Dendritic cell treated with granulocyte-macrophage colony-stimulating factor and Interleukin-4, amounts not matched to agents 40 ng/mL and 50 ng/mL, for 4 days (primary cell): ENCODE measurements around the gene SH3PXD2A.
"Not testable (repeated sequence)": the region's sequence is repeated elsewhere in the genome, so short reads cannot be mapped to it uniquely, and the experiment has no call there.

Experiments used
- H3K27ac Mint-ChIP-seq: one replicate; pipeline ENCODE4 v1.8.0; 2022; ENCODE audit warnings: mild to moderate bottlenecking, mixed read lengths
- H3K27me3 Mint-ChIP-seq: one replicate; pipeline ENCODE4 v1.8.0; 2022; ENCODE audit warnings: mild to moderate bottlenecking, mixed read lengths
- H3K36me3 Mint-ChIP-seq: one replicate; pipeline ENCODE4 v1.8.0; 2022; ENCODE audit warnings: low read depth, mixed read lengths
- H3K4me1 Mint-ChIP-seq: one replicate; pipeline ENCODE4 v1.8.0; 2022; ENCODE audit warnings: low read depth, mixed read lengths
- H3K4me3 Mint-ChIP-seq: one replicate; pipeline ENCODE4 v1.8.0; 2022; ENCODE audit warnings: mild to moderate bottlenecking, moderate library complexity, mixed read lengths
- H3K9me3 Mint-ChIP-seq: one replicate; pipeline ENCODE4 v1.8.0; 2022; ENCODE audit warnings: mixed read lengths
- intact Hi-C: fragments of 100-400 bp; cut with micrococcal nuclease; formaldehyde crosslinking; loops from one replicate; pipeline ENCODE4 v1.15.0; 2022

Gene SH3PXD2A

GRCh38 chr10:103618575-103619423 lies 236.6 kb downstream of the SH3PXD2A start:
- peaks cover 40% of the 10 kb centered on the region for H3K4me1 Mint-ChIP-seq
- H3K4me3 Mint-ChIP-seq, result no peak overlapping the region
- H3K9me3 Mint-ChIP-seq, result no peaks in the 10 kb centered on the region
- H3K27me3 Mint-ChIP-seq, result no peaks in the 10 kb centered on the region
- intact Hi-C loops, result no loop called here
- no peak overlapping the region for H3K27ac Mint-ChIP-seq
- H3K36me3 Mint-ChIP-seq, result peaks cover 28% of the 10 kb centered on the region

DNA sequence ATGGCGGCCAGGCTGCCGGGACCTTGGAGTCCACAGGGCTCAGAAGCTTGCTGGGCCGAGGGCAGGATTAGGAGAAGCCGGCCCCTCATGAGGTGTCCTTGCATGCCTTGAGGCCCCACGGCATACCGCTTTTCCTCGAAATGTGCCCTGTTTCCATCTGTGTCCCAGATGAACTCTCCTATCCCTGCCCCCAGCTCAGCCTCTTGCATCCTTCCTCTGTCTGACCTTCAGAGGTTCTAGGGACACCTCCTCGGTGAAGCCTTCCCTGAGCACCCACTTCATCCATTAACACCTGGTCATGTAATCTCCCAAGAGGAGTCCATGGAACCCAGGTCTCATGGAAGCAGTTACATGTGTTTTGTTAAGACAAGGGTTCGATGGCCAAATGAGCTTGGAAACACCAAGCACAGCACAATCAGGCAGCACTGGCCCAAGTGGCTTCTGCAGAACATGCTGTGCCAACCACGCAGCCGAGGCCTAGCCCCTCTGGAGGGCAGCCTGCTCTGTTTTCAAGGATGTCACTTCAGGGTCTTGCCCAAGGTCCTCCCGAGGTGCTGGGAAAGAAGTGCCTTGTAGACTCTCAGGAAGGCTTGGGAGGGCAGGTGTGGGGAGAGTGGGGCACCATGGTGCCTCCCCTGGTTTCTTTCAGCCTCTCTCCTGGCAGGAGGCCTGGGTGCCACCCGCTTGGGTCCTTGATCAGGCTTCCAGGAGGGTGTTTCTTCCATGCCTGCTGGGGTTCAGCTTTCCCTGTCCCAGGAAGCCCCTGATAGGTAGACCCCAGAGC lies 237.6 kb downstream of the SH3PXD2A start:
- peaks cover 28% of the 10 kb centered on the region for H3K36me3 Mint-ChIP-seq
- intact Hi-C loops, result no loop called here
- H3K4me1 Mint-ChIP-seq, result peaks cover 49% of the 10 kb centered on the region
- H3K4me3 Mint-ChIP-seq, result no peak overlapping the region
- no peaks in the 10 kb centered on the region for H3K27me3 Mint-ChIP-seq
- no peak overlapping the region for H3K27ac Mint-ChIP-seq
- no peaks in the 10 kb centered on the region for H3K9me3 Mint-ChIP-seq

GRCh38 chr10:103616705-103617601 lies 238.4 kb downstream of the SH3PXD2A start:
- intact Hi-C loops, result no loop called here

GRCh38 chr10:103614306-103615158 lies 240.8 kb downstream of the SH3PXD2A start:
- peaks cover 16% of the 10 kb centered on the region for H3K36me3 Mint-ChIP-seq
- peak overlapping the region; percentile 57 for H3K27ac Mint-ChIP-seq
- H3K9me3 Mint-ChIP-seq, result no peaks in the 10 kb centered on the region
- no peak overlapping the region for H3K4me3 Mint-ChIP-seq
- intact Hi-C loops, result no loop called here
- H3K4me1 Mint-ChIP-seq, result peaks cover 69% of the 10 kb centered on the region
- no peaks in the 10 kb centered on the region for H3K27me3 Mint-ChIP-seq

More at GRCh38 chr10:103616705-103617601, 238.4 kb downstream of the SH3PXD2A start:
- Mint-ChIP-seq H3K9me3 (no peaks in the 10 kb centered on the region), H3K4me3 (no peak overlapping the region), H3K4me1 (peaks cover 57% of the 10 kb centered on the region), H3K36me3 (peaks cover 23% of the 10 kb centered on the region), H3K27me3 (no peaks in the 10 kb centered on the region), H3K27ac (no peak overlapping the region)

DNA sequence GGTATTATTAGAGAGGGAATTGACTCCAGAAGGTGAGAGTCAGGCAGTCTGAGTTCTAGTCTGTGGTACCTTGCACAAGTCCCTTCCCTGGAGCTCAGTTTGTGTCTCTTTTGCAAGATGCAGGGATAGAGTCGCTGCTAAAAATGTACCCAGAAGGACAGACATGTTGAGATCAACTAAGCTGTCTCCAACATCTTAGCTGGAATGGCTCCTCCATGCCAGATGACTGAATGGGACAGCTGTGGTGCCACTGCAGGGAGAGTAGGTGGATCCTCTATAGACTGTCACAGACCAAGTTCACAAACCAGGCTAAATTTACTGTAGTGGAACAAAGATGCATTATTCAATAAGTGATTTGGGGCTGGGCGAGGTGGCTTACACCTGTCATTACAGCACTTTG lies 241.8 kb downstream of the SH3PXD2A start:
- no peaks in the 10 kb centered on the region for H3K9me3 Mint-ChIP-seq
- H3K4me1 Mint-ChIP-seq, result peaks cover 62% of the 10 kb centered on the region
- H3K27me3 Mint-ChIP-seq, result no peaks in the 10 kb centered on the region
- intact Hi-C loops, result no loop called here
- no peak overlapping the region for H3K4me3 Mint-ChIP-seq
- no peak overlapping the region for H3K27ac Mint-ChIP-seq
- peaks cover 16% of the 10 kb centered on the region for H3K36me3 Mint-ChIP-seq

DNA sequence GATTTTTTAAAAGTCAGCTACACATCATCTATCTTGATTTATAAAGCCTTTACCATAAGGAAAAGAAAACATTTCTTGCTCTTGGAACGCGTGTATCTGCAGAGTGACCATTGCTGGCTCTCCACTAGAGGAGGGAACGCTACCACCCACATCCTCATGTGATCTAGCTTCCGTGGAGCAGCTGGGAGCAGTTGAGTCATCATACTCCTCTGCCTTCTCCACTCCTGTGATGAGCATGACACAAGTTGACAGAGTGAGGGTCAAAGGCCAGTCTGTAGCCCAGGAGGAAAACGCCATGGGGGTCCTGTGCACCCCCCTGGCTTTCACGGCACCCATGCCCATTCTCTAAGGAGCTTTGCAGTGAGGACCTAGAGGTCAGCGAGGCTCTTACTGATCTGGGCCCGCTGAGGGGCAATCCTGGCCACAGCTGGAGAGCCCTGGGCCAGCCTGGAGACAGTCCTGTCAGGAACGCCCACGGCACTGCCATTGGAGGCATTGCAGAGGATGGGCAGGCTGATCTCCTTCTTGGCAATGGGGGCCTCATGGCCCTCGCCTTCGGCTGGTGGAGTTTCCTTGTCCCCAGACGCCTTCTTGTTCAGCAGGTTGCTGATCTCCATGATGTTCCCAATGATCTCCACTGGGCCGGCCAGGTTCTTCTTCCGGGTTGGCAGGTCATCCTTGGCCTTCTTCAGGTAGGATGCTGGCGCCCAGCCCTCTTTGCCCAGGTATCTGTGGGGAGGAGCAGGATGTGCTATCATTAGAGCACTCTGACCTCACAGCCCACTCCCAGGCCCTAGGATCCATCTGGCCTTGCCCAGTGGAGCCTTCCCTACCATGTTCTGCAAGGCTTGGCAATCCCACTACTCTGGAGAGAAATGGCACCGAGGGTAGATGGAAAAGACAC lies 242.7 kb downstream of the SH3PXD2A start:
- no peaks in the 10 kb centered on the region for H3K9me3 Mint-ChIP-seq
- H3K27ac Mint-ChIP-seq, result peak overlapping the region; percentile 25
- H3K4me3 Mint-ChIP-seq, result no peak overlapping the region
- peaks cover 58% of the 10 kb centered on the region for H3K4me1 Mint-ChIP-seq
- intact Hi-C loops, result no loop called here
- H3K36me3 Mint-ChIP-seq, result peaks cover 16% of the 10 kb centered on the region
- H3K27me3 Mint-ChIP-seq, result no peaks in the 10 kb centered on the region

DNA sequence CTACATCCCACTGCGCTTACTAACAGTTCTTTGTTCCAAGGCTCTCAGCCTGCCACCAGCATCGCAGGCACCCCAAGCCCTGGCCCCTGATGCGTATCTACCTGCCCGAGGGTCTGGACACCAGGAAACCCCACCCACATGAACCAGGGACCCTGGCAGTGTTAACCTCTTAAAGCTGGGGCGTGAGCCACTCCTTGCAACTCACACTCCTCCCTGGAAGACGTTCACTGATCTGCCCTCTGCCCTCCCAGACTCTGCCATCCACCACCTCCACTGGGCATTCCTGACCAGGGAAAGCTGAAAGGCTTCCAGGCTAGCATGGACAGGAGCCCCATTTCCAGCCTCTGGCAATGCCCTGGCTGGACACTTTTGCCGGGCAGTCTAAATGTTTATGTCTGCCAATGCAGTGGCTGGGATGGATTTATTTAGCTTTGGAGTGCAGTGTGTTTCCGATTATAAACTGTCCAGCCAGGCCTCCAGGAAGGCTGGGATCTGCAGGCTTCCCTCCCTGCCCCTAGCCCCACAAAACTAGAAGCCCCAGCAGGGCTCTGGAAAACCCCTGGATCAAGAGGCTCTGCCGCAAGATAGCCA lies 244.4 kb downstream of the SH3PXD2A start:
- peak overlapping the region; percentile 32 for H3K27ac Mint-ChIP-seq
- no peaks in the 10 kb centered on the region for H3K27me3 Mint-ChIP-seq
- intact Hi-C loops, result no loop called here
- H3K4me1 Mint-ChIP-seq, result peaks cover 46% of the 10 kb centered on the region
- H3K9me3 Mint-ChIP-seq, result no peaks in the 10 kb centered on the region
- peaks cover 19% of the 10 kb centered on the region for H3K36me3 Mint-ChIP-seq
- H3K4me3 Mint-ChIP-seq, result no peak overlapping the region

- peaks cover 16% of the 10 kb centered on the region for H3K36me3 Mint-ChIP-seq
Measured at GRCh38 chr10:103610083-103610472, 245.3 kb downstream of the SH3PXD2A start.

GRCh38 chr10:103609231-103610082 lies 245.9 kb downstream of the SH3PXD2A start:
- Mint-ChIP-seq H3K4me1 (peaks cover 35% of the 10 kb centered on the region), H3K4me3 (no peak overlapping the region), H3K9me3 (no peaks in the 10 kb centered on the region), H3K27ac (no peak overlapping the region), H3K36me3 (peaks cover 10% of the 10 kb centered on the region), H3K27me3 (no peaks in the 10 kb centered on the region)
- intact Hi-C loops, result no loop called here

More at GRCh38 chr10:103610083-103610472, 245.3 kb downstream of the SH3PXD2A start:
- H3K4me3 Mint-ChIP-seq, result no peak overlapping the region
- H3K4me1 Mint-ChIP-seq, result peaks cover 42% of the 10 kb centered on the region
- H3K27me3 Mint-ChIP-seq, result no peaks in the 10 kb centered on the region
- H3K9me3 Mint-ChIP-seq, result no peaks in the 10 kb centered on the region
- no peak overlapping the region for H3K27ac Mint-ChIP-seq
- intact Hi-C loops, result no loop called here

DNA sequence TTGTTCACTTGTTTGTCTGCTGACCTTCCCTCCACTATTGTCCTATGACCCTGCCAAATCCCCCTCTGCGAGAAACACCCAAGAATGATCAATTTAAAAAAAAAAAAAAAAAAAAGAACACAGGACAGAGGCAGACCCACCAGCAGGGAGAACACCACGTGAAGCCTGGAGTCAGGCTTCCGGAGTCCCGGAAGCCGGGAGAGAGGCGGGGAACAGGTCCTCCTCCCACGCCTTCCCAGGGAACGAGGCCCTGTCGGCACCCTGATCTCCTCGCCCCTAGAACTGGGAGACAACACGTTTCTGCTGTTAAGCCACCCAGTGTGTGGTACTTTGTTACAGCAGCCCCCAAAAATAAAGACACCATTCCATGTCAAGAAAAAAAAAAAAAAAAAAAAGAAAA lies 247.3 kb downstream of the SH3PXD2A start:
- H3K9me3 Mint-ChIP-seq, H3K27ac Mint-ChIP-seq, intact Hi-C loops, H3K27me3 Mint-ChIP-seq, H3K4me3 Mint-ChIP-seq: not testable (repeated sequence)
- Mint-ChIP-seq H3K4me1 (peaks cover 23% of the 10 kb centered on the region), H3K36me3 (peaks cover 11% of the 10 kb centered on the region)

DNA sequence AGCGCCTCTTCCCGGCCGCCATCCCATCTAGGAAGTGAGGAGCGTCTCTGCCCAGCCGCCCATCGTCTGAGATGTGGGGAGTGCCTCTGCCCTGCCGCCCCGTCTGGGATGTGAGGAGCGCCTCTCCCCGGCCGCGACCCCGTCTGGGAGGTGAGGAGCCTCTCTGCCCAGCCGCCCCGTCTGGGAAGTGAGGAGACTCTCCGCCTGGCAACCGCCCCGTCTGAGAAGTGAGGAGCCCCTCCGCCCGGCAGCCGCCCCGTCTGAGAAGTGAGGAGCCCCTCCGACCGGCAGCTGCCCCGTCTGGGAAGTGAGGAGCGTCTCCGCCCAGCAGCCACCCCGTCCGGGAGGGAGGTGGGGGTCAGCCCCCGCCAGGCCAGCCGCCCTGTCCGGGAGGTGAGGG lies 248.3 kb downstream of the SH3PXD2A start:
- H3K27ac Mint-ChIP-seq, H3K9me3 Mint-ChIP-seq, intact Hi-C loops, H3K4me3 Mint-ChIP-seq, H3K27me3 Mint-ChIP-seq: not testable (repeated sequence)
- Mint-ChIP-seq H3K36me3 (peaks cover 22% of the 10 kb centered on the region), H3K4me1 (peaks cover 13% of the 10 kb centered on the region)
